GM20000 (cell line): Measurements from ENCODE around the gene IFT122.

Experiments
- DNase-seq: peaks from one replicate; pipeline ENCODE4 v3.0.0; 2012; ENCODE audit warnings: low spot score
- TF ChIP-seq, protein P1 (sequence below): IDR thresholded peaks from 2 replicates; pipeline ENCODE4 v1.5.1; 2012; ENCODE audit warnings: mild to moderate bottlenecking, control low read depth; ENCODE audit errors: extremely low read depth, missing control alignments

Gene IFT122

GRCh38 chr3:129569856-129570255, 129.8 kb downstream of the IFT122 start:
- no peak for DNase-seq
- TF ChIP-seq, protein P1, sequence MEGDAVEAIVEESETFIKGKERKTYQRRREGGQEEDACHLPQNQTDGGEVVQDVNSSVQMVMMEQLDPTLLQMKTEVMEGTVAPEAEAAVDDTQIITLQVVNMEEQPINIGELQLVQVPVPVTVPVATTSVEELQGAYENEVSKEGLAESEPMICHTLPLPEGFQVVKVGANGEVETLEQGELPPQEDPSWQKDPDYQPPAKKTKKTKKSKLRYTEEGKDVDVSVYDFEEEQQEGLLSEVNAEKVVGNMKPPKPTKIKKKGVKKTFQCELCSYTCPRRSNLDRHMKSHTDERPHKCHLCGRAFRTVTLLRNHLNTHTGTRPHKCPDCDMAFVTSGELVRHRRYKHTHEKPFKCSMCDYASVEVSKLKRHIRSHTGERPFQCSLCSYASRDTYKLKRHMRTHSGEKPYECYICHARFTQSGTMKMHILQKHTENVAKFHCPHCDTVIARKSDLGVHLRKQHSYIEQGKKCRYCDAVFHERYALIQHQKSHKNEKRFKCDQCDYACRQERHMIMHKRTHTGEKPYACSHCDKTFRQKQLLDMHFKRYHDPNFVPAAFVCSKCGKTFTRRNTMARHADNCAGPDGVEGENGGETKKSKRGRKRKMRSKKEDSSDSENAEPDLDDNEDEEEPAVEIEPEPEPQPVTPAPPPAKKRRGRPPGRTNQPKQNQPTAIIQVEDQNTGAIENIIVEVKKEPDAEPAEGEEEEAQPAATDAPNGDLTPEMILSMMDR: no peak
